GM18511 (cell line): Measurements from ENCODE around the gene B9D2.

Source experiments
- ATAC-seq: cut with Tn5 transposase; IDR thresholded peaks from one replicate; pipeline ENCODE4 v1.9.1; 2021; ENCODE audit warnings: mild to moderate bottlenecking, moderate library complexity; ENCODE audit not compliant: unreplicated experiment

Gene B9D2

DNA sequence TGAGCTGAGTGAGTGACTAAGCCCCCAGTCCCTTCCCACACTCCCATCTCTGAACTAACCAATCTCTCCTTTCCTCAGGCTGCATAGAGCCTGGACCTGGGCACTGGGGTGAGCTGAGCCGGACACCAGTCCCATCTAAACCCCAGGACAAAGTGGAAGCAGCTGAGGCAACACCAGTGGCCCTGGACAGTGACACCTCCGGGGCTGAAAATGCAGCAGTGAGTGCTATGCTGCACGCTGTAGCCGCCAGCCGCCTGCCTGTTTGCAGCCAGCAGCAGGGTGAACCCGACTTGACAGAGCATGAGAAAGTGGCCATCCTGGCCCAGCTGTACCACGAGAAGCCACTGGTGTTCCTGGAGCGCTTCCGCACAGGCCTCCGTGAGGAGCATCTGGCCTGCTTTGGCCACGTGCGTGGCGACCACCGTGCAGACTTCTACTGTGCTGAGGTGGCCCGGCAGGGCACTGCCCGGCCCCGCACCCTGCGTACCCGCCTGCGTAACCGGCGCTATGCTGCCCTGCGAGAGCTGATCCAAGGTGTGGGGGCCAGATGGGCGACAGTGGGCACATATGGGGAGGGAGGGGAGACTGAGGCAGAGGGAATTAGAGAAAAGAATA, 47.5 kb downstream of the B9D2 start:
- no peak for ATAC-seq

DNA sequence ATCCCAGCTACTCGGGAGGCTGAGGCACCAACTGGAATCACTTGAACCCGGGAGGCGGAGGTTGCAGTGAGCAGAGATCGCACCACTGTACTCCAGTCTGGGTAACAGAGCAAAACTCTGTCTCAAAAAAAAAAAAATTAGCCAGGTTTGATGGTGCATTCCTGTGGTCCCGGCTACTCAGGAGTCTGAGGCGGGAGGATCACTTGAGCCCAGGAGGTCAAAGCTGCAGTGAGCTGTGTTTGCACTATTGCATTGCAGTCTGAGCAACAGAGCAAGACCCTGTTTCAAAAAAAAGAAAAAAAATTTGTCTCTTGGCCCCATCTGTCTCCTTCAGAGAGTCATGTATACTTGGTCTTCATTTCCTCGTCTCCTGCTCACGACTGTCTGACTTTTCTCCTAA, 52.3 kb downstream of the B9D2 start:
- no peak for ATAC-seq

DNA sequence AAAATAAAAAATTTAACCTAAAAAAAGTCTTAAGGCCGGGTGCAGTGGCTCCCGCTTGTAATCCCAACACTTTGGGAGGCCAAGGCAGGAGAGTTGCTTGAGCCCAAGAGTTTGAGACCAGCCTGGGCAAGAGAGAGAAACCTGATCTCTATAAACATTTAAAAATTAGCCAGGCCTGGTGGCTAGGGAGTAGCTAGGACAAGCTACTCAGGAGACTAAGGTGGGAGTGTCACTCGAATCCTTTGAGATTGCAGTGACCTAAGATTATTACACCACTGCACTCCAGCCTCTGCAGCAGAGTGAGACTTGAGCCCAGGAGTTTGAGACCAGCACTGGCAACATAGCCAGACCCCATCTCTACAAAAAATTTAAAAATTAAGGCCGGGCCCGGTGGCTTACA, 52.9 kb downstream of the B9D2 start:
- ATAC-seq, result no peak

DNA sequence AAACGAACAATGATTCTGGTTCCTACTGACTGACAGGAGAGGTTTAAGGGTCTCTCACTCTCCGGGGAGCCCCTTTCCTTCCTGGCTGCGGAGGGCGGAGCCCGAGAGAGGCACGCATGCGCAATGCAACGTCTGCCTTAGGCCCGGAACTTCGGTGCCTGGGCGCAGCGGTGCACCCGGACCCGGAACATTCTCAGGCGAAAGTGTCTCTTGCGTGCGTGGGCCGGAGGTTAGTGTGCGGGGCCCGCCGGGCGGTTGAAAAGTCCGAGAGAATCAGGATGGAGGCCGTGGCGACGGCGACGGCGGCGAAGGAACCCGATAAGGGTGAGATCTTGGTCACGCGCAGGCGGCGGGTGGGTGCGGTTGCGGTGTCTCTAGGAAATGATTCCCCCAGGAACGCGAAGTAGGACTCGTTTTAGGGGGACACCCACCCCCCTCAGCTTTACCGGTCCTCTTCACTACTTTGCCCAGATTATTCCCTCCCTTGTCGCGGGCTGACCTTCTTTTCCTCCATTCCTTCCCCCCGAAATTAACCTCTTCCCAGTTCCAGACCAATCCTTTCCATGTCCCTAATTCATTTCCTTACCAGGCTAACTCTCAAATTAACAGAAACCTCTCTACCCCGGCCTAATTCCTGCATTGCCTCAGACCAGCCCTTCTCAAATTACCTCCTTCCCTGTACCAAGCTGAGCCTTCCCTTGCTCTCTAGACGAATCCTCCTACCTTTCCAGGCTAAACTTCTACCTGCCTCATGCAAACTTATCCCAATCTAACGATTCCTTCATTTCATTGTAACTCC, 53.7 kb downstream of the B9D2 start, which contains the start of gene CCDC97:
TSS of gene CCDC97 (plus strand) at position 140 of the 799 bp plus-strand sequence. CDS start at position 279, 139 bp downstream.
- peak; percentile 75 for ATAC-seq

DNA sequence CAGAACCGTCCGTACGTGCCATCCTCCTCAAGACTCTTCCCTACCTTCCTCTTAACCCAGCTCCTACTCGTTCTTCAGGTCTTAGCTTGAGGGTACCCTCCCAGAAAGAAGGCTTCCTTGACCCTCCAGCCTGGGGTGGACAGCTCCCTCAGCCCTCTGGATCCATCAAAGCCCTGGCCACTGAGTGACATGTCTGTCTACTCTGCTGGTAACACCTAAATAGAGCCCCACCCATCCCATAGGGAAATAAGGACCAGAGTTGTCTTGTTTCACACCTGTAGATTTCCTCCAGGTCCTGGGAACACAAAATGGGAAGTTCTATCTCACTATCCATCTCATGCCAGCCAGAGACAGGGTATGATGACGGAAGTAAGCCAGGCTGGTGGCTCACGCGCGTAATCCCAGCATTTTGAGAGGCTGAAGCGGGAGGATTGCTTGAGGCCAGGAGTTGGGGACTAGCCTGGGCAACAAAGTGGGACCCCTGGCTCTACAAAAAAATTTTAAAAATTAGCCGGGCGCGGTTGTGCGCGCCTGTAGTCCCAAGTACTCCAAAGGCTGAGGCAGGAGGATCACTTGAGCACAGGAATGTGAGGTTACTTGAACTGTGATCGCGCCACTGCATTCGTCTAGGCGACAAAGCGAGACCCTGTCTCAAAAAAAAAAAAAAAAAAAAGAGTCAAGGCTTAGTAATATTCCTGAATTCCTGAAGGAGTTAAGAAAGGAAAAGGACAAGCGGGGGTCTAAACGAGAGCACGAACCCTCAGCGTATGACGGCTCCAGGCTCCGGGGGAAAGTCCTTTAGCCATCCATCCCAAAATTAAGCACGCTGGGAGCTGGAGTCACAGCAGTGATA, 54.5 kb downstream of the B9D2 start:
- ATAC-seq, result peak; percentile 15

DNA sequence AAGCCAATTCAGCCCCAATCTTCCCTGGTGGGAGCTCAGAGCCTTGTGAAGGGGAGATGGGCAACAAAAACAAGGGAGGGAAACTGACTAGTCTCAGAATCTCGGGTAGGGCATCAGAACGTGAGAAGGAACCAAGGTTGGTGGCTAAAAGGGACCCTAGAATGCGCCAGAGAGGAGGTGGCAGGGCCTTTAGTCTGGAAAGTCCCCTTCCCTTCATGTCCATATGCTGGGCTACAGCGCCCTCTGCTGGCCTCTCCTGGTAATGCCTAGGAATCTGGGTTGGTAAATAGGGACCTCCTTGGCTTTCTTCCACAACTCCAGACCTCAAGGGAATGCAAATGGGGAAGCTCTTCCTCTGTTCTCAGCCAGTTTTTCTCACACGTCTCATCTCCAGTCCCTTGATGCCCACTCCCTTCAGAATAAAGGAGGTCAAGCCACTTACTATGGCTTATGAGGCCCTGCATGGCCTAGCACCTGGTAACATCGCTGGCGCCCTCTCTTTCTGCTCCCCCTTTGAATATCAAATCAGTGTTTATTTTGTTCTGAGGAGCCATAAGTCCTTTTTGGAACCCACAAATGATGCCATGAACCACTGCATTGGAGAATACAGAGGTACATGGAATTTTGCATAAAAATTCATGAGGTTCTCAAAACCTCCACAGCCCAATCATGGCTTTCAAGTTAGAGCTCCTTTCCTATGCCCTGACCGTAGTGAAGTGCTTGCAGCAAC, 55.3 kb downstream of the B9D2 start:
- no peak for ATAC-seq

DNA sequence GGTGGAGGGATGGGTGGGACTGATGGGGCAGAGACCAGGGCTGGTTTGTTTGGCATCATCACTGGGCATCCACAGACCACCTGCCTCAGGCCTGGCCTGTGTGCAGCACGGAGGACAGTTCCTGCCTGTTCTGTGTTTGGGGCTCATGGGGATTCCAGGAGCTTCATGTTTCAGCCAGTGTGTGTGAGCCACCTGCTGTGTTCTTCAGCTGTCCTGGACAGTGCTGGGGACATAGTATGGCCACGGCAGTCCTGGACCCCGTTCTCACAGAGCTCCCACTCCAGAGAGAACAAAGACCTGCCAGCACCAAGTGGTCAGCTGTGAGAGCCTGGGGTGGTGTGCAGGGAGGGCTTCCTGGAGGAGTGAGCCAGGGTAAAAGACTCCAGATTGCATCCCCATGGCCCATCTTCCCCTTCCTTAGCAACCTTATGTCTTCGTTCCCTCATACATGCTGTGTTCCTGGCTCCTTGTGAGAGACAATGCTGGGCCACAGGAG, 55.9 kb downstream of the B9D2 start:
- no peak for ATAC-seq

DNA sequence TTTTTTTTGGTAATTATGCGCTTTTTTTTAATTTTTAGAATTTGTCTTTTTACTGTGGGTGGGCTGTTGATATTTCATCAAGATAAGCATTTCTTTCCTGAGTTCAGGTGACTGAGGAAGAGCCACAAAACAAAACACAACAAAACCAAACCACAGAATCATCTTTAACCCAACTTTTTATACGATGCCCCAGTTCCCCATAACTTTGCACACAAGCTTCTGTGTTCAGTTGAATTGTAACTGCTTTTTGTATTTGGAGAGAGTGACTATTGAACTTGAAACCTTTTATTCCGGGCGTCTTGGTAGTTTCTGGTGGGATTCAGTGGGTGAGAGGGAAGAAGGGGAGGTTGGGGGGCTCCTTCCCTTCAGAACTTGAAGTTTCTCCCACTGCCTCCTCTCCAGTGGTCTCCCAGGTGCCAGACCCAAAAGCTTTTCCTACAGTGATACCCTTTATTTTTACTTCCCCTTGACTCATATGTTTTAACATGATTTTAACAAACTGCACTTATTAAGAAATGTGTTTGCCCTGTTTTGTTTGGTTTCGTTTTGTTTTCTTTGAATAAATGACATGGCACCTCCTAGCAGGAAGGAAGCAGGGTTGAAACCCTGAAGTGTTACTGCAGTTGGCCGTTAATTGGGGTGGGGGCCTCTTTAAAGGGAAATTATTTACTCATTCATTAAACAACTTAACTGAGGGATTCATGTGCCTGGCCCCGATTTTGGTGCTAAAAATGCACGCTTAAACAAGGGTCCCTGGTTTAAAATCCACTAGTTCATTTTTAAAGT, 56.7 kb downstream of the B9D2 start:
- no peak for ATAC-seq

DNA sequence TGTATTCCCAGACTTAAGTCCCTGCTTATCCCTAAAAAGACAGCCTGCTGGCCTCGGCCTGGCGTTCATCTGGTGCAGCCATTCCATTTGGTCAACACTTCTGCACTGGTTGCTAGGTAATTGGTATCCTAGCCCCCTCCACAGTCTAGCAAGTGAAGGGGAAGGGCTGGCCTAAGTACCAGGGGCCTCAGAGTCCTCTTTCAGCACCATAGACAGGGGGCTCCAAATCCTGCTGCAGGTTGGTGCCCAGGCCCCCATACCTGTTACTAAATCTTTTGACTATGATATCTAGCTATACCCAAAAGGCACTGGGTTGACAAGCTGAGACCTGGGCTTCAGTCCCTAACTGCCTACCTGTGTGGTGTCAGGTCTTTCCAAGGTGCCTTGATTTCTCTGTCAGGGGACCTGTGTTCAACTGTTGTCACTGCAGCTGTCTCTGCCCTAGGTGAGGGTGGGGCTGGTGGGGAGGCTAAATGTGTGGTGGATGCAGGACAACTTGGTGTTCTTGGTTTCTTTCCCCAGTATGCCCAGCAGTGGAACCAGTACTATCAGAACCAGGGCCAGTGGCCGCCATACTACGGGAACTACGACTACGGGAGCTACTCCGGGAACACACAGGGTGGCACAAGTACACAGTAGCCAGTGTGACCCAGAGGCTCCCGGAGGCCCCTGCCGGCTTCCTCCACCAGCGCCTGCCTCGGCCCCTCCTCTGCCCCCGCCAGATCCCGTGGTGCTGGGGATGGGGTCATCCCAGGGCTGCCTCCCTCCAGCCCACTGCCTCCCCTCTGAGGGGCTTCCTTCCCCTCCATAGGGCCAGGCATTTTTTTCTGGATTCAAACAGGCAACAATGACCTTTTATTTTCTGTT, 57.8 kb downstream of the B9D2 start:
- no peak for ATAC-seq

DNA sequence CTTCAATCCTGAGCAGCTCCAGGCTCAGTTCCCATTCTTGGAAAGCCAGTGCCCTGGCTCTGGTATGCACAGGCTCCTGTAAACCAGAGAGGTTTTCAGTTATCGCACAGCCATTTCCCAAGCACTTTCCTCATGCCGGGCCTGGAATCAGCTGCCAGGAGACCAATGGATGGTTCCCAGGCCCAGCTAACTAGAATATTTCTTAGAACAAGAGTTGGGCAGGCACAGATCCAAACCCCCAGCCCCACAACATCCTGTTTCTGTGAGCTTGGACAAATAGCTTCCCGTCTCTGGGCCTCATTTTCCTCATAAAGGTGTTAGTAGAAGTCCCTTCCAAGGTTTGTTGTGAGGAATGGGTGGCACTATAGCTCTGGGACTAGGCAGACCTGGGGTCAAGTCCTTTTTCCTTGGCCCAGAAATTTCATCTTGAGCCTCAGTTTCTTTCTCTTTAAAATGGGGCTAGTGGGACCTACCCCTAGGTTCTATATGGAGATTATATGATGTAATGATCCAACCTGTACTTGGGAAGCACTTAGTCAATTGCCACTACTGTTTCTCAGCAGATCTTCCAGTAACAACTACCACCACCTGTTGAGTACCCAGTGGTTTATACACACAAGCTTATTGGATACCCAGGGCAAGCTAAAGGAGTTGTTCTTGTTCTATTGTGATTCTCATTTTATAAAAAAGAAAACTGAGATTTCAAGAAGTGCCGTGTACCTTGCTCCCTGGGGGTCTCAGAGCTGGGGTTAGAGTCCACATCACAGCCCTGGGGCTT, 59.1 kb downstream of the B9D2 start:
- ATAC-seq, result no peak
